HG03571 (cell line): ENCODE measurements around the gene PHACTR3.
A peak's percentile ranks its signal among the peaks of the same experiment; 100 is the strongest.

Experiments
- ATAC-seq: cut with Tn5 transposase; IDR thresholded peaks from one replicate; pipeline ENCODE4 v1.9.1; 2021; ENCODE audit not compliant: unreplicated experiment

Gene PHACTR3

DNA sequence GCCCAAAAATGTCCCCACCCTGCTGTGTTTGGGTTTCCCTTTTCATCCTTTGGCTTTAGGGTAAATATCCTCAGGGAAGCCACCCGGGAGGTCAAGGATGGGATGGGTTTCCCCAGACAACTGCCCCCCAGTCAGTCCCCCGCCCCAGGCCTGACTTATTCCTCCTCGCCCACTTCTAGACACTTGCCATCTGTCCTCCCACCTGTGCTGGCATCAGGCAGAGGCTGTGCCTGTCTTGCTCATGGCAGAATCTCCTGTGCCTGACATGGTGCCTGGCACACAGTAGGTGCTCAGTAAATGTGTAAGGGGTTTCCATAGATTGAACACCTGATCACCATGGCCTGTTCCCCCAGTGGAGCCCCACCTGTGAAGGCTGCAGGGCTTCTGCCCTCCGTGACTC, 141.8 kb downstream of the PHACTR3 start:
- no peak for ATAC-seq

DNA sequence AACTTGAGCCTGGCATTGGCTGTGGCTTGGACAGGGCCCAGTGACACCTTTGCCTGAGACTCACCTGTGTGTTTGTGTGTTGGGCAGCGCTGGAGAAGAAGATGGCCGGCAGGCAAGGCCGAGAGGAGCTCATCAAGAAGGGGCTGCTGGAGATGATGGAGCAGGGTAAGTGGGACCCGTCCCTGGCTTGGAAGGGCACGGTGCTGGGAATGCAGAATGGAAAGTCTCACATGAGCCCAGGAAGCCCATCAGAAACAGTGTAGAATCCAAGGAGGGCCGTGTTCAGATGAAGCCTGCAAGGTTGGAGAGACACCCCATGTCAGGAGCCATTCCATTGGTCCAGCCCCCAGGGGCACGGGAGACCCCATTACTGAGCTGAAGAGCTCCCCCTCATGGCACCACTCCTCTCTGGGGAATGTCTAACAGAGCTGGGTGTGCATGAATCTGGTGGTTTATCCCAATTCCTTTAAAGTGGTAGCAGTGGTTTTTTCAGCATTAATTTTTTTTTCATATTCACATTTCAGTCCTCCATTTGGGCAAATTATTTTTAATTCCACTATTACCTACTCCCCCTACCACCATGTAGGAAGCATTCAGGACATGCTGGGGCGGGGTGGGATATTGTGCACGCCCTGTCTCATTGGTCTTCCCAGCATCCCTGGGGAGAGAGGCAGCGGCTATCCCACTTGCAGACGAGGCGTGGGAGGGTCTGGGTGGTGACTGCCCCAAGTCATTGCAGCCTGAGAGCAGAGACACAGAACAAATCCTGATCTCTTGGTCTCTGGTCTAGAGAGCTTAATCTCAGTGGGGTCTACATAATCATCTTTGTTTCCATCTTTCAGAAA, 143.6 kb downstream of the PHACTR3 start:
- ATAC-seq: no peak

DNA sequence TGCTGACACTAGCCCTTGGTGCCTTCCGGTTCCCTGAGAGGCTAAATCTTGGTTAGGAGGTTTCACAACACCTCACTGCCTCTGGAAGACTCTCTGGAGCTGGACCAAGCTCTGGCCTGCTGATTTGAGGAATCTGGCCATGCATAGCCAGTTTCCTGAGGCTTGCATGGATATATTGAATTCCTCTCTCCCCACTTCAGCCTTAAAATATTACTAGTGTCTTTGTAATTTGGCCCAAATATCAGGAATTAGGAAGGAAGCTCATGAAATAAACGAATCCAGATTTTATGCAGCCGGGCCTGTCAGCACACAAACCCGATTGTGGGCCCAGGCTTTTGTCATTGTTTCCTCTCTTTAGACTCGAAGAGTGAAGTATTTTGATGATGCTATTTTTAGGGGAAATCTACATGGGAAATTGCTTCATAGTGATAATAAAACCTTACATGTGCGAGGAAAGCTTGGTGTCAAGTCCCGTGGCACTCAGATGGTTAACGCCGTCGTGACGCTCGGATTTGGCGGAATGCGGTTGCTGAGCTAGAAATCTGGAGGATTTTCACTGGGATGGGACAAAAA, 144.4 kb downstream of the PHACTR3 start:
- no peak for ATAC-seq

DNA sequence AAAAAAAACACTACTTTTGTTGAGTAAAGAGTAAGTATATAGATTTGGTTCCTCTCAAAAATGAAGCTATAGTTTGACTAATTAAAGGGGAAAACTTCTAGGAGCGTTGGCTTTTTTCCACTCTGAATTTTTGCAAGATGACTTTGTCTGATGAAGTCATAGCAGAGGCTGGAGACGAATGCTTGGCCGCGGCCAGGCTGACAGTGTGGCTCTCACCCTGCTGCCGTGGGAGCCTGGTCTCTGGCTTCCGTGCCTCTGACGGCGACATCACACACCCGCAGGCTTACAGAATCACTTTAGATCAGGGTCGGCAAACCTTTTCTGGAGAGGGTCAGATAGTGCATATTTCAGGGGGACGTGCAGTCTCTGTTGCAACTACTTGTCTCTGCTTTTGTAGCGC, 145.0 kb downstream of the PHACTR3 start:
- no peak for ATAC-seq

DNA sequence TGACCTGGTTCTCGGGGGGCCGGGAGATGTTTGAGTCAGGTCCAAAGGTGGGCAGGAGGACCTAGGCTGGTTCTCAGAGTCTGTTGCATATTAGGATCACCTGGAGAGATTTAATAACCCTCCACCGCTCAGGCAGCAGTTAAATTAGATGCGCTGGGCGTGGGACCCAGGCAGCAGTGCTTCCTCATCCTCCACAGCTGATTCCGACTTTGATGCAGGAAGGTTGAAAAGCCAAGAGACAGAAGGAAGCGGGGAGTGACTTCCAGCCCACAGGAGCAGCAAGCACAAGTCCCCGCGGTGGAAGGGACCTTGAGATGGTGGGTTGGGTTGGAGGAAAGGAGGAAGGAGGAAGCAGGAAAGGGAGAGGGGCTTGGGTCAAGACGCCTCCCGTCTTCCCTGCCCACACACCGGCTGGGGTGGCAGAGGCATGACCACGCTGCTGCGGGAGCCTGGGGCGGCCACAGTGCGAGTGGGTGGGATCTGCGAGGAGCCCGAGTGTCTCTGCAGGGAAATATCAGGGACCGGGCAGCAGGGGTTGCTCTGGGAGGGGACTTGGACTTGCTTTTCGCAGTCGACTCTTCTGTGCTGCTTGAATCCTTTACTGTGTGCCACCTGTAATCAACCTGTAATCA, 146.0 kb downstream of the PHACTR3 start:
- ATAC-seq: no peak

DNA sequence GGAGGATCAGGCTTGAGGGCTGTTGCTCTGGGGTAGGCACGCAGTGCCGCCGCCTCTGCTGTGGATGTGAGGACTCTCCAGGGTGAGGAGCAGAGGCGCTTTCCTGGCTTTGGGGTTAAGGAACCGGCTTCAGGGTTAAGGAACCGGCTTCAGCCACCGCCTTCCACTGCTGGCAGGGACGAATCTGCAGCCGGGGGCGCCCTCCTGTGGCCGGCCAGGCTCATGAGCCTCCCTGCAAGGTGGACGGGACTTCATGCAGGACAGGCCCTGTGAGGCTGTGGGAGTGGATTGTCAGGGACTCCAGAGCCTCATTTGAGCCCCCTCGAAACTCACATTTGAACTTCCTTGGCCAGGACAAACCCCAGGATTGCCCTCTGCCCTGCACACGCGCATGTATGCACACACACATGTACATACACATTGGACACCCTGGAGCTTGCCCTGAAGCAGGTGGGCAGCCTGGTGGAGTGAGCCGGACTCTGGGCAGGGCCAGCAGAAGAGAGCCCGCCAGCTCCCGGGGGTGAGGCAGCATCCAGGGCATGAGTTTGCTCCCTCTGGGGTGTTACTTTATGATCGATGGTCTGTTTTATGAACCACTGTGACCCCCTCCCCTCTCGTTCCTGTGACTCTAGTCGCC, 146.9 kb downstream of the PHACTR3 start:
- ATAC-seq: peak; percentile 46

DNA sequence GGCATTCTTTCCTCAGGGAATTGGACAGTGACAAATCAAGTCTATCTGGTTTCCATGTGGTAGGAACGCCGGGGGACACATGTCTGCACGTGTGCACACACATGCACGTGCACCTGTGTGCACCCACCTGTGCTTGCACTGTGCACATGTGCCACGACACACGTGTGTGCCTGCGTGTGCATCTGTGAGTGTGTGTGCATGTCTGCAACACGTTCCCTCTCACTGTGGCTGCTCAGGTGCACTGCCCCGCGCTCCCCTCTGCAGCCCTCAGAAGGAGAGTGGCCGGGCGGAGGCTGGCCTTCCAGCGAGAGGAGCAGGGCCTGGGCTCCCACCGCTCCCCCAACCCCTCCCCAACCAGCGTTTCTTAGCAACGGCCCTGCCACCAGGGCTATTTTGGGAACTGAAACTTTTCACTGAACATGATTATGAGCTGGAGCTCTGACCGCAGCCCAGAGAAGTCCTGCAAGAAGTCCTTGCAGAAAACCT, 147.8 kb downstream of the PHACTR3 start:
- peak; percentile 88 for ATAC-seq

DNA sequence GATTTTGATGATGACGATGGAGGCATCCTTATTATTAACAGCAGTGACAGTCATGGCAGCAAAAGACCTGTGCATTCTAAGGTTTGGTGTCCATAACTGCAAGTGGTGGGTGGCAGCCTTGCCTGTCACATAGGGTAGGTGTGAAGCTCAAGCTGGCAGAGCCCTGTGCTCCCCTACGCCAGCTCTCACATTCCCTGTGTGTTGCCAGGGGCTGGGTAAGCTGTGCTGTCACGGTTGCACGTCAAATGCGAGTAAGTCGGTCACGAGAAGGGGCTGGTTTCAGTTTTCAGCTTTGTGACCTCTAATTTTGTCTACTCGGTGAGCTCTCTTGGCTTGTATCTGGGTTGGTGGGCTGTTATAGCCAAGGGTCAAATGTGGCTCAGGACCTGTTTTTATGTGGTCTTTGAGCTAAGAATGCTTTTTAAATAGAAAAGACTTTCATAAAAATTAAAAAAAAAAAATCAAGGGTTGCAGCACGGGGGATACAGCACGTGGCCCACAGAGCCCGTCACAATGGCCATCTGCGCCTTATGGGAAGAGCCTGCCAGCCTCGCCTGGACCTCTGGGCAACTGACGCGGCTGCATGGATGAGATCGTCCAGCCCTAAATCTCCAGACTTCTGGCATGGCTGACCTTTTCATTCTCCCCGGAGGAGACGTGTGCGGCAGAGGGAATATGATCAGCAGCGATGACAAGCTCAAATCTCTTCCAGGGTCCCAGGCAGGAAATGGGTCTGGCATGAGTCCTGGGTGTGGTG, 148.5 kb downstream of the PHACTR3 start:
- peak; percentile 24 for ATAC-seq

DNA sequence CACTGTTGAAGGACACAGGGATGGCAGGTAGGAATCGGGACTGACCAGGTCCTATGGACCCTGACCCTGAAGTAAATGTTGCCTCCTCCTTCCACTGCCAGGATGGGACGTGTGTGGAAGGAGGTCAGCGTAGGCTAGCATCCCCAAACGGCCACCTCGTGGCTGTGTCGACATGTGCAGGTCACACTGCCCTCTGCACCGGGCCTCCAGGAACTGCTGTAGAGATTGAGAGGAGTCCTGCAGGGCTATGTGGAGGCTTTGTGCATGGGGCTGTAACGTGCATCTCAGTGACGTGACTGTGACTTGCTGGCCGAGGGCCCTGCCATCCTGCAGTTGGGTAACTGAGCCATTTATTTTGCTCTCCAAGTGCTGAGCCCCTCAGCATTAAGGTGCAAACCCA, 149.5 kb downstream of the PHACTR3 start:
- ATAC-seq: no peak

DNA sequence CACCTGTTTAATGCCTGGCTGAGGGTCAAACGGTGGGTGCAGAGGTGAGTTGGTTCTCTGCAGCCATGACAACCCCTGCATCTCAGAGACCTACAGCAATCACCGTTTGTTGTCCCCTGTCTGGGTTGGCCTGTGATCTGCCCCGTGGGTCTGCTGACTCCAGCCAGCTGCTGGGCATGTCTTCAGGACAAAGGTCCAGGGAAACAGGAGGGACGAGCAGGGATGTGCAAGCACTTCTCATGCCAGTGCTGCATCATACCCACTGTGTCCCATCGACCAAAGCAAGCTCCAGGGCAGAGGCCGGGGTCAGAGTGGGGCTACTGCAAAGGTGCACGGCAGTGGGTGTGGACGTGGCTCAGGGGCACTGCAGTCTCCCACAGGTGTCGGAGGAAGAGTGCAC, 150.2 kb downstream of the PHACTR3 start:
- ATAC-seq: no peak

DNA sequence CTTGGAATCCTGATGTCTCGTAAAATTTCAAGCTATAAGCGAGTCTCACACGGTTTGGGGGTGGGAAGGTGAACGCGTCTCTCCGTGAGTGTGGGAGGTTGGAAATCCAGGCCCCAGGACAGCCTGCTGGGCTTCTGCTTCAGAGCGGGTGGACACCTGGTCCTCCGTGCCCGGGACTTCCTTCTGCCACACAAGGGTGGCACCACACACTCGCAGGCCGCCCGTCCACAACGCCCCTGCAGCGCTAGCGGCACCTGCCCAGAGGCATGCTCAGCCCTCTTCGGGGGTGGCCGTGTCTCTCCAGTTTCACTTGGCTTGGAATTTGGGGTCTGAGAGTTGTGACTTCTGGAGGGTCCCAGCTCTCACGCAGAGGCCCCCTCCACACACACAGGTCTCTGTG, 151.9 kb downstream of the PHACTR3 start:
- no peak for ATAC-seq

DNA sequence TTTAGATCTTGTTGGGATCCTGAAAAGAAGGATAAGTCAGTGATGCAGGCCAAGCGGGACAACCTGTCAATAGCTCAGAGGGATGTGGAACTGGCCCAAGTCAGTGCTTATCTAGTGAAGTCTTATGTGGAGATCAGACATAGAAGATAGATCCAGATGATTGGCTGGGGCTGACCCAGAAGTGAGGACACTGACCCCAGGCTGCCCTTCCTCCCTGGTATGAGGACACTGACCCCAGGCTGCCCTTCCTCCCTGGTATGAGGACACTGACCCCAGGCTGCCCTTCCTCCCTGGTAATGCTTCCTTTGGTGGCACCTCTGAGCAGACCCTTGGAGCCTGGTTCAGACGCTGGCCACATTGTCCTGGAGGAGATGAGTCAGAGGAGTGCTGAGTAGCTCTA, 159.7 kb downstream of the PHACTR3 start:
- no peak for ATAC-seq

DNA sequence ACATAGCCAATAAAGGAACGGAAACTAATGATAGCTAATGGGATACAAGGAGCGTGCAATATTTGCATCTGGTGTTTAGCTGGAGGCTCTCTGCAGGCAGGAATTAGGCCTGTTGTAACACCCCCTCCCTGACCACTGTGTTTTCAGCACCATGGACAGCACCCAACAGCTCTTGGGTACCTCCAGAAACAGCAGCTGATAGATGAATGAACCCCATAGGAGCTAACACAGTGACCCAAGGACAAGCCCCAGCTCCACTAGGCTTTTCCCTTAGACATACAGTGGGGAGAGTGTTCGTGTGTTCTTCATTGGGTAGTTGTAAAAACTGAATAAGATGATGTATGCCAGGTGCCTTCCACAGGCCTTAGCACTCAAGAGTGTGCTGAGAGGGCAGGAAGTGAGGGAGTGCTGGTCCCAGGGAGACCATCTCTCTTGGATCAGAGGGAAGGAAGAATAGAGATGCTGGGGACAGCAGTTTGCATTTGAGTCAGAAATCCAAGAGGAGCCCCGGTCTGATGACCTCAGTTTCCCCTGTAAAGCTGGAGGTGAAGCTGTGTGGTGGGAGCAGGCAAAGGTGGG, 161.3 kb downstream of the PHACTR3 start:
- ATAC-seq: no peak

DNA sequence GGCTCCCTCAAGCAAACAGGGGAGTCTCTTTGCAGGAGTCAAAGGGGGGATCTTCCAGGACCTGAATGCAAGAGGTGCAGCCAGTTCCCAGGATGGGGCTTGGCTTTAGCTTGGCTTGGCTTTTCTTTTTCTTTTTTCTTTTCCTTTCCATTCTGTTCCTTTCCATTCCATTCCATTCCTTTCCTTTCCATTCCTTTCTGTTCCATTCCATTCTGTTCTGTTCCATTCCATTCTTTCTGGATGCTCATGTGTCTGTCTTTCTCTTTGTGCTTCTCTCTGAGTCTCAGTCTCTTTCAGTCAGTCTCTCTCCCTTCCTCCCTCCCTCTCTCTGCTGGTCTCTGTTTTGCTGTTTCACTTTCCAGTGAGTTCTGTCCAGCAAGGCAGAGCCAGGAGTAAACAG, 163.3 kb downstream of the PHACTR3 start:
- ATAC-seq: no peak

DNA sequence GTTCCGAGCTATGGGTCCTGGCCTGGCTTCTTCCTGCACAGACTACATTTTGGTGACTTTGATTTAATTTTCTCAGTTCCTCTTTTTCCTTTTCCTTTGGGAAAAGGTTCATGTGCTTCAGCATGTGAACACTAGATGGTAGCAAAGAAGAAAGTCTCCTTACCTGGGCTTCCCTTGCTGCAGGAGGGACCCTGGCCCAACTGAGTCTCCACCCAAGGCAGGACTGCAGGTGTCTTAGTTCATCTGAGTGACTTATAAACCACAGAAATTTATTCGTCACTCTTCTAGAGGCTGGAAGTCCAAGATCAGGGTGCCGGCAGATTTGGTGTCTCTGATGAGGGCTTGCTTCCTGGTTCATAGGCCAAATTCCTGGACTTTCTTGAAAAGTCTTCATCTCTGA, 165.9 kb downstream of the PHACTR3 start:
- ATAC-seq: no peak

DNA sequence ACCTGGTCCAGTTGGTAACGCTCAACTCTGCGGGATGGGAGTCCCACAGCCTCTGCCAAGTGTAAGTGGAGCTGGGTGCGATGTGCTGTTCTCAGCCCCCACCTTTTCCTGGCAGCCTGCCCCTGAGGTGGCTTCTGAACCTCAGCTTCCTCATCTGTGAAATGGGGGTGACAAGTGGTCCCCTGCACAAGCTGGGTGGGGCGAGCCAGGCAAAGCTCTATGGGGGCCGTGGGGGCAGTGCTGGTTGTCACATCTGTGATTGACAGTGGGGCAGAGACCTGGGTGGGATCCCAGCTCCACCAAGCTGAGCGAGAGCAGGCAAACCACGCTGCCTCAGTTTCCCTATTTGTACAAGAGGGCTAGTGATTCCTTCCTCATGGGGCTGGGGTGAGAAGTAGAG, 166.5 kb downstream of the PHACTR3 start:
- no peak for ATAC-seq

DNA sequence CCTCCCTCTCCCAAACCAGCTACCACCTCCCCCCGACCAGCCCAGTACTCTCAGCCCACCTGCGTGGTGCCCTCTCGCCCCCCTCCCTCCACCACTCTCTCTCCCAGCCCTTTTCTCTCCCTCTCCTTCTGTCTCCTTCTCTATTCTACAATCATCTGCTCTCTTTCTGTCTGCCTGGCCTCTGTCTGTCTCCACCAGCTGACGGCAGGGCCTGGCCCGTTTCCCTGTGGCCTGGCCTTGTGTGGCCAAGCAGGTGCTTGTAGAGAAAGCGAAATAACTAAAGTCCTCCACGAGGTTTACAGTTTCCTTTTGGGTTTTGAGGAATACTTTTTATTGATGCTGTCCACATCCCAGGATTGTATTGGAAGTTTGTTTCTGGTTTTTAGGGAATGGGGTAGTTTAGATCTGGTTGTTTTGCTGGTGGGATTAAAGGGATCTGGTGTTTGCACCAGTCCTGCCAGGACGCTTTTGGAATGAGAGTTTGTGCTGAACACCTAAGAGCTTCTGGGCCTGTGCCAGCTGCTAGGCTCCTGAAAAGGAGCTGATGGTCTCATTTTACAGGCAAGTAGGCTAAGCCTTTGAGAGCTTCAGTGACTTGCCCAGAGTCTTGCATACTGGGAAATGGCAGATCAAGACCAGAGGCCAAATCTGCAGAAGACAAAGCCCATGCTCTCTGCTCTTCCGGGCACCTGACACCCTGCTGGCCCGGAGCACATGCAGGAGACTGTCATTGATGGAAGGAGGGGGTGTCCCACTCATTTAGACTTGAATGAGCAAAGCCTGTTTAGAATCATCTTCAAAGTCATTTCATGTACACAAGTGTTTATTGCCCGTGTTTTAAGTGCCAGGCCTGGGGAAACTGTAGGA, 167.4 kb downstream of the PHACTR3 start:
- ATAC-seq: no peak

DNA sequence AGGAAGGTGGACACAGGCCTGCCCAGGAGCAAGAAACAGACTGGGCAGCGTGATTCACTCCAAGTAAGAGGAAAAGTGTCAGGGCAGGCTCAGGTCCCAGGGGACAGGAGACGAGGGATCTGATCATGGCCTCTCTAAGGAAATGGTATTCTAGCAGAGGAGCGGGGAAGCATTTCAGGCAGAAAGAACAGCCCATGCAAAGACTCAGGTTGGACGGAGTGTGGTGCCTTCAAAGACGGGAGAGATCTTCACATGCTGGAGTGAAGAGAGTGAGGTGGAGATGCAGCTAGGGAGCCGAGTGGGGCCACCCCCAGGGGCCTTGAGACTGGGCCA, 168.0 kb downstream of the PHACTR3 start:
- ATAC-seq: no peak

DNA sequence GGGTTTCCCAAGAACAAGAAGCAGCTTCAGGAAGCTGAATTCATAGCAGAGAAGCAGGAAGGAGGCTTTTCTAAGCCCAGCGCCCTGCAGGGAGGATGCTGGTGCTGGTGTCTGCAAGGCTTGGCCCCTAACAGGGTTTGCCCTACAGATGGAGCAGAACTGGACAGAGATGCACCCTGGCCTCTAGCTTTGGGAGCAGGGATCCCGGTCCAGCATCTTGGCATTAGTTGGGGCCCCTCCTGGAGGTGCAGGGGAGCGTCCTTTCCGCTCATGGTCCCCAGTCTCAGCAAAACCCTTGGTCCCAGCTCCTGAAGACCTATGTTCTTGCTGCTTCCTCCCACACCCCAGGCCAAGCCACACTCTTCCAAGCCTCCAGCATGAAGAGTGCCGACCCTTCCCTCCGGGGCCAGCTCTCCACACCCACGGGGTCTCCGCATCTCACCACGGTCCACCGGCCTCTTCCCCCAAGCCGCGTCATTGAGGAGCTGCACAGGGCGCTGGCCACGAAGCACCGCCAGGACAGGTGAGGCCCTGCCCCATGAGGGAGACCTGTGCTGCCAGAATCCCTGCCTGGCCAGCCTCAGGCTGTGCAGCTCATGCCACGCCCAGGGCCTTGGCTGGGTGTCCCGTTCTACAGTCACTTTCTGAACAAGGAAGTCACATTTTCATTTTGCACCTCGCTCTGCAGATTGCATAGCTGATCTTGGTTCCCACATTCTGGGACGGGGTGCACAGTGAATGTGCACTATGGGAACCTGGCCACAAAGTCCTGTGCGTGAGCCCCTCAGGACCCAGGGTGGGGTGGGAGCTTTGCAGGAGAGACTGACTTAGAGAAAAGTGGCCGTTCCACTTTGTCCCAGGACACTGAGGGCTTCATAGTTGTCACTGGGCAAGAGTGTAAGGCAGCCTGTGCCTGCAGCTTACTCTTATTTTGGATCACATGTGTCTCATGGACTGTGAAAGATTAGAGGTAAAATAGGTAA, 168.9 kb downstream of the PHACTR3 start:
- no peak for ATAC-seq
